Stimulated activated CD4-positive, alpha-beta T cell treated with anti-CD3 and anti-CD28 coated beads, Interleukin-4, amount 100 ng/mL, for 1 hour (primary cell): ENCODE results near the gene DENND4A.
"Not testable (repeated sequence)": the region's sequence is repeated elsewhere in the genome, so short reads cannot be mapped to it uniquely, and the experiment has no call there.

Experiments
- DNase-seq: peaks from one replicate; pipeline ENCODE4 v3.0.0-alpha.2; 2020

DENND4A gene

GRCh38 chr15:65787260-65787659, 4.8 kb downstream of the DENND4A start:
- DNase-seq, result no peak

- no peak for DNase-seq
Measured at GRCh38 chr15:65785151-65785550, 6.9 kb downstream of the DENND4A start.

GRCh38 chr15:65783872-65784271, 8.2 kb downstream of the DENND4A start:
- no peak for DNase-seq

GRCh38 chr15:65782096-65782495, 10.0 kb downstream of the DENND4A start:
- DNase-seq, result no peak

GRCh38 chr15:65778701-65779100, 13.4 kb downstream of the DENND4A start:
- DNase-seq, result not testable (repeated sequence)

GRCh38 chr15:65778269-65778668, 13.8 kb downstream of the DENND4A start:
- DNase-seq, result no peak

GRCh38 chr15:65777843-65778242, 14.2 kb downstream of the DENND4A start:
- DNase-seq, result no peak

- no peak for DNase-seq
Measured at GRCh38 chr15:65777053-65777452, 15.0 kb downstream of the DENND4A start.

- DNase-seq, result no peak
Measured at GRCh38 chr15:65773386-65774111, 18.5 kb downstream of the DENND4A start.

- DNase-seq, result no peak
Measured at GRCh38 chr15:65772930-65773329, 19.2 kb downstream of the DENND4A start.

GRCh38 chr15:65771870-65772269, 20.2 kb downstream of the DENND4A start:
- DNase-seq, result no peak

- no peak for DNase-seq
Measured at GRCh38 chr15:65769482-65769881, 22.6 kb downstream of the DENND4A start.

GRCh38 chr15:65767895-65768294, 24.2 kb downstream of the DENND4A start:
- DNase-seq, result no peak

GRCh38 chr15:65767264-65767595, 24.9 kb downstream of the DENND4A start:
- no peak for DNase-seq

GRCh38 chr15:65766422-65767263, 25.4 kb downstream of the DENND4A start:
- DNase-seq, result no peak

- DNase-seq, result no peak
Measured at GRCh38 chr15:65765106-65765505, 27.0 kb downstream of the DENND4A start.

- no peak for DNase-seq
Measured at GRCh38 chr15:65762914-65763787, 28.9 kb downstream of the DENND4A start.

GRCh38 chr15:65762399-65762798, 29.7 kb downstream of the DENND4A start:
- no peak for DNase-seq

- no peak for DNase-seq
Measured at GRCh38 chr15:65761210-65761926, 30.7 kb downstream of the DENND4A start.

GRCh38 chr15:65759441-65759840, 32.7 kb downstream of the DENND4A start:
- DNase-seq, result no peak

- DNase-seq, result no peak
Measured at GRCh38 chr15:65758242-65758641, 33.9 kb downstream of the DENND4A start.

GRCh38 chr15:65757256-65757655, 34.8 kb downstream of the DENND4A start:
- DNase-seq, result no peak
